ENCODE measurements around the gene OPN4. TPM values are rescaled to one million over a fixed set of nuclear protein-coding genes. Genes with fewer than 3 reads are reported as not detected.

OPN4 gene
- total and polyA plus RNA-seq, 2 experiments from 2014 or later, result not detected

DNA sequence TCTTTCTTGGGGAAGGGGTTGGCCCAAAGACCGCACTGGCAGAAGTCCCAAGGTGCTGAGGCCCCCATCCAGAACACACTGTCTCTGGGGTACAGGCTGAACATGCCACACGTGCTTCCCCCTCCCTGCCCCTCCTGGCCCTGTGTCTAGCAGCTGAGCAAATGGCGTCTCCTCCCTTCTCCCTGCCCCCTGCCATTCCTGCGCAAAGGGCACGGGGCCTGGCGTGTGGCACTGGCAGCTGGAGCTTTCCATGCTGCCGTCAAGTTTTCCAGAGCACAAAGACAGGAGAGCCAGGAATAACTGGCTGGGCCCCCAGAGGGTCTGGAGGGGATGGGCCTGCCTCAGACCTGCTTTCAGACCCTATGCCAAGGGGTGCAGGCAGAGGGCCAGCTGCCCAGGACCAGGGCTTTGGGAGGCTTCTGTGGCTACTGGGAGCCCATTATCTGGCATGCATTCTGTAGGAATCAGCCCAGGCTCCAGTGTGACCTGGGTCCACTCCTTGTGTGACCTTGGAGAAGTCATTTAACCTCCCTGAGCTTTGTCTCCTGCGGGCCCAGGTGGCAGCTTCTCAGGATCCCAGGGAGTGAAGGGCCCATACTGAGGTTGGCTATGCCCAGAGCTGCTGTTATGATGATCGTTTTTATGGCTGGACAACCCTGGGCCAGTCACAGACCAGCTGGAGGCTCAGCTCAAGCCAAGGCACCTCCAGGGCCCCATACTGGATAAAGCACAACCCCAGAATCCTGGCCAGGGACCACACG, 13.3 kb downstream of the OPN4 start:
- no peak overlapping the region for H3K4me2 ChIP-seq (ENCODE audit: unreplicated experiment)
- 65 to 69% methylated on average over 8 to 10 of the region's 10 CpGs for WGBS, 2 experiments (ENCODE audit: low coverage in 1 of 2, low lambda C conversion rate in 2 of 2, missing lambda C conversion rate in 2 of 2)
- H3K27ac ChIP-seq, result no peak overlapping the region
- H3K9me2 ChIP-seq (ENCODE audit: insufficient read depth), result no peaks in the 10 kb centered on the region
- H4K20me1 ChIP-seq (ENCODE audit: insufficient read depth), result no peaks in the 10 kb centered on the region
- H3K9ac ChIP-seq, result no peak overlapping the region
- TF ChIP-seq EZH2 (IDR thresholded peaks at IDR 0.05; ENCODE audit: insufficient read depth, poor library complexity, severe bottlenecking), result no peak
- TF ChIP-seq EZH2phosphoT487 (IDR thresholded peaks at IDR 0.05; ENCODE audit: insufficient read depth, low read depth), result no peak
- H3F3A ChIP-seq (ENCODE audit: insufficient read depth), result no peaks in the 10 kb centered on the region
- no peak overlapping the region for H2AFZ ChIP-seq
- H3K27me3 ChIP-seq (replicated peaks; ENCODE audit: insufficient read depth), result no peaks in the 10 kb centered on the region
- in situ Hi-C loops (cut with MboI), result no loop called here
- no peaks in the 10 kb centered on the region for H3K79me2 ChIP-seq (ENCODE audit: insufficient read depth)
- H3K4me1 ChIP-seq (ENCODE audit: insufficient read depth), result no peaks in the 10 kb centered on the region
- no peak for DNase-seq
- no peaks in the 10 kb centered on the region for H3K9me3 ChIP-seq (ENCODE audit: low read depth)
- no peaks in the 10 kb centered on the region for H3K36me3 ChIP-seq (ENCODE audit: low read depth)
- no peak overlapping the region for H3K4me3 ChIP-seq

GRCh38 chr10:86668297-86669165, 14.2 kb downstream of the OPN4 start, which contains the start of gene LDB3:
TSS of gene LDB3 (plus strand) at chr10:86668511. CDS start at chr10:86668692, 181 bp downstream.
- Histone ChIP-seq H3K9me2 (ENCODE audit: insufficient read depth) (no peaks in the 10 kb centered on the region), H3K27ac (no peak within 1 kb of the TSS), H3K4me1 (ENCODE audit: insufficient read depth) (no peaks in the 10 kb centered on the region), H3K4me2 (ENCODE audit: unreplicated experiment) (no peak within 1 kb of the TSS), H3K9me3 (ENCODE audit: low read depth) (no peaks in the 10 kb centered on the region), H3K4me3 (no peak within 1 kb of the TSS), H3K36me3 (ENCODE audit: low read depth) (no peaks in the 10 kb centered on the region), H4K20me1 (ENCODE audit: insufficient read depth) (no peaks in the 10 kb centered on the region), H3K9ac (no peak within 1 kb of the TSS), H3F3A (ENCODE audit: insufficient read depth) (no peaks in the 10 kb centered on the region), H3K79me2 (ENCODE audit: insufficient read depth) (no peaks in the 10 kb centered on the region), H3K27me3 (replicated peaks; ENCODE audit: insufficient read depth) (no peaks in the 10 kb centered on the region), H2AFZ (no peak within 1 kb of the TSS)
- TF ChIP-seq EZH2phosphoT487 (IDR thresholded peaks at IDR 0.05; ENCODE audit: insufficient read depth, low read depth) (no peak), EZH2 (IDR thresholded peaks at IDR 0.05; ENCODE audit: insufficient read depth, poor library complexity, severe bottlenecking) (no peak)
- in situ Hi-C loops (cut with MboI), result no loop called here
- DNase-seq, result no peak
- WGBS, 2 experiments (ENCODE audit: low coverage in 1 of 2, low lambda C conversion rate in 2 of 2, missing lambda C conversion rate in 2 of 2), result 77 to 79% methylated on average over 23 of the region's 23 CpGs

GRCh38 chr10:86670290-86670811, 16.0 kb downstream of the OPN4 start:
- WGBS, 2 experiments (ENCODE audit: low coverage in 1 of 2, low lambda C conversion rate in 2 of 2, missing lambda C conversion rate in 2 of 2), result 70 to 71% methylated on average over 8 of the region's 8 CpGs
- in situ Hi-C loops (cut with MboI), result no loop called here

DNA sequence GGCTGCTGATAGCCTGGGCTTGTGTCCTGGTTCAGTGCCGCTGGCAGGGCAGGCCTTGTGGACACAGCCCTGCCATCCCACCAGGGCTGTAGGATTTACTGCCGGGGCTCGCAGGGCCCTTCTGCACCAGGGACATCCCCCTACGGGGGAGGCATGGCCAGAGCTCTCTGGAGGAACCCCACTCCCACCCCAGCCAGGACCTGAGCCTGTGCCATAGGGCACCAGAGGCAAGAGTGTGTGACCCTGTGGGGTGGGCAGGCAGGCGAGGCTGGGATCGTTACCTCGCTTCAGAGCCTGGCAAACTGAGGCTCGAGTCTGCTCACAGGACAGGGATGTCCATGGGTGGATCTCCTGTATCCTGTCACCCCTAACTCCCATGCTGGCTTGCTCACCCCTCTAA, 16.5 kb downstream of the OPN4 start:
- H2AFZ ChIP-seq, result no peak overlapping the region
- no peaks in the 10 kb centered on the region for H3K9me3 ChIP-seq (ENCODE audit: low read depth)
- H3K9me2 ChIP-seq (ENCODE audit: insufficient read depth), result no peaks in the 10 kb centered on the region
- no peak overlapping the region for H3K27ac ChIP-seq
- no peaks in the 10 kb centered on the region for H3K4me1 ChIP-seq (ENCODE audit: insufficient read depth)
- TF ChIP-seq EZH2phosphoT487 (IDR thresholded peaks at IDR 0.05; ENCODE audit: insufficient read depth, low read depth) (no peak), EZH2 (IDR thresholded peaks at IDR 0.05; ENCODE audit: insufficient read depth, poor library complexity, severe bottlenecking) (no peak)
- H3K4me3 ChIP-seq, result no peak overlapping the region
- H3K36me3 ChIP-seq (ENCODE audit: low read depth), result no peaks in the 10 kb centered on the region
- H3K79me2 ChIP-seq (ENCODE audit: insufficient read depth), result no peaks in the 10 kb centered on the region
- no peaks in the 10 kb centered on the region for H3K27me3 ChIP-seq (replicated peaks; ENCODE audit: insufficient read depth)
- no peak overlapping the region for H3K9ac ChIP-seq
- 63 to 69% methylated on average over 8 of the region's 8 CpGs for WGBS, 2 experiments (ENCODE audit: low coverage in 1 of 2, low lambda C conversion rate in 2 of 2, missing lambda C conversion rate in 2 of 2)
- in situ Hi-C loops (cut with MboI), result no loop called here
- no peaks in the 10 kb centered on the region for H3F3A ChIP-seq (ENCODE audit: insufficient read depth)
- no peaks in the 10 kb centered on the region for H4K20me1 ChIP-seq (ENCODE audit: insufficient read depth)
- no peak overlapping the region for H3K4me2 ChIP-seq (ENCODE audit: unreplicated experiment)
- DNase-seq, result no peak

More at GRCh38 chr10:86670290-86670811, 16.0 kb downstream of the OPN4 start:
- Histone ChIP-seq H3K4me3 (no peak overlapping the region), H4K20me1 (ENCODE audit: insufficient read depth) (no peaks in the 10 kb centered on the region), H3K9me3 (ENCODE audit: low read depth) (no peaks in the 10 kb centered on the region), H3K27me3 (replicated peaks; ENCODE audit: insufficient read depth) (no peaks in the 10 kb centered on the region), H3K79me2 (ENCODE audit: insufficient read depth) (no peaks in the 10 kb centered on the region), H3K4me2 (ENCODE audit: unreplicated experiment) (no peak overlapping the region), H3K27ac (no peak overlapping the region), H3F3A (ENCODE audit: insufficient read depth) (no peaks in the 10 kb centered on the region), H2AFZ (no peak overlapping the region), H3K36me3 (ENCODE audit: low read depth) (no peaks in the 10 kb centered on the region), H3K9me2 (ENCODE audit: insufficient read depth) (no peaks in the 10 kb centered on the region), H3K9ac (no peak overlapping the region), H3K4me1 (ENCODE audit: insufficient read depth) (no peaks in the 10 kb centered on the region)
- TF ChIP-seq EZH2 (IDR thresholded peaks at IDR 0.05; ENCODE audit: insufficient read depth, poor library complexity, severe bottlenecking) (no peak), EZH2phosphoT487 (IDR thresholded peaks at IDR 0.05; ENCODE audit: insufficient read depth, low read depth) (no peak)
- no peak for DNase-seq
